ENCODE measurements around the gene TAC4. TPM values are rescaled to one million over a fixed set of nuclear protein-coding genes. Genes with fewer than 3 reads are reported as not detected.
A peak's percentile ranks its signal among the peaks of the same experiment; 100 is the strongest.
"Not testable (repeated sequence)": the region's sequence is repeated elsewhere in the genome, so short reads cannot be mapped to it uniquely, and the experiment has no call there.

TAC4 gene
- total RNA-seq, 1 experiment from 2014 or later: not detected

DNA sequence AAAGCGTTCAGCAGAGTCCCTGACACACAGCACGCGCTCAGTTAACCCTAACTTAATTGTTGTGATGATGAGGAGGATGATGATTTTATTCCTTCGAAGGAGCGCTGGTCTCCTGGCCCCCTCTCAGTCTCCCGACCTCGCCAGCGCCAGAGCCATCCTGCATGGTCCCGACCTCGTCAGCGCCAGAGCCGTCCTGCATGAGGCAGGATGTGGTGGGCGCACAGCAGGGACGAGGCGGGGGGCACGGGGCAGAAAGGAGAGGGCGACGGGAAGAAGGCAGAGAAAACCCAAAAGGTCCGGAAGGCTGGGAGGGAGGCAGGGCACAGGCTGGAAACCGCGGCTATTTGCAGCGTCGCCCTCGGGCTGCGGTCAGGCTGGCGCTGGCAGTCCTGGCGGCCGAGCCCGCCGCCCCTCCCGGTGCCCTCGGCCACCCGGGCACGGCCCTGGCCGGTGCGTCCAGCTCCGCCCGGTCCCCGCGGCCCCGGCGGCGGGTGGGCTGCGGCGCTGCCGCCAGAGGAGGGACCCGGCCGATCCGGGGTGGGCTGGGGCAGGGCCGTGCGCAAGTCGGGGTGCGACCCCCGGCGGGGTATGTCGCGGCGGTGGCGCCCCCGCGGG lies 3.0 kb upstream of the TAC4 start:
- no peak for DNase-seq (ENCODE audit: low read depth)
- in situ Hi-C loops (cut with HindIII; ENCODE audit: low pct_unique_long_range_greater_than_20kb, low sequenced_read_pairs): no loop called here

DNA sequence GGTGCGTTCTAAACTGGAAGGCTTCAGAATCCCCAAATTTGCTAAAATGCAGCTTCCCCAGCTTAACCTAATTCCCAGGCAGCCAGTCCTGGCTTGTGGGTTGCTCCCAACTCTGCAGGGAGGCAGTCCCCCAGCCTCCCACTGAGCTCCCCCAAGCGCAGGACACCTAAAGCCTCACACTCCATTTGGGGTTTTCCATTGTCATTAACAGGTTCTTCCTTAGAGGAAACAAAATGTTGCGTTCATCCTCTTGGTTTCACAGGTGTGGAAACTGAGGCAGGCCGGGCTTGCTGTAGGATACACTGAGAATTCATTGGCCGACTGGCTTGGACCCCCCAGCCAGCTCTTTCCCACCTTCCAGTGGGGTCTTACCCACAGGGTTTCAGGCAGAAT lies 2.3 kb upstream of the TAC4 start:
- in situ Hi-C loops (cut with HindIII; ENCODE audit: low pct_unique_long_range_greater_than_20kb, low sequenced_read_pairs): no loop called here
- DNase-seq (ENCODE audit: low read depth): no peak

DNA sequence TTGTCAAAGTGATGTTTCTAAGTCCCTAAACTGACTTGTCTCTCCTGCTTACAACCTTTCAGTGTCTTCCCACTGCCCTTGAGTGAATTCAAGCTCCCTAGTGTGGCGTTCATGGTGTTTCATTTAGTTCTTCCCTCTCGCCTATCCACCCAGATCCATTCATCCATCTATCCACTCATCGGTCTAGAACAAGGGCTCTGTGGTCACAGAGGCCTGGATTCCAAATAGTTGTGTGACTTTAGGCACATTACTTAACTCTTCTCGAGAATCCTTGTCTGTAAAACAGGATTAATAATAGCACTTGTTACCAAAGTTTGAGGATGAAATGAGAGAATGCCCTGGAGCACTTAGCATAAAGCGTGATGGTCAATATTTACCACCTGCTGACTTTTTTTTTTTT lies 870 bp upstream of the TAC4 start:
- in situ Hi-C loops (cut with HindIII; ENCODE audit: low pct_unique_long_range_greater_than_20kb, low sequenced_read_pairs): no loop called here
- no peak for DNase-seq (ENCODE audit: low read depth)

GRCh38 chr17:49846938-49847712 lies 744 bp downstream of the TAC4 start:
- in situ Hi-C loops (cut with HindIII; ENCODE audit: low pct_unique_long_range_greater_than_20kb, low sequenced_read_pairs): no loop called here
- no peak for DNase-seq (ENCODE audit: low read depth)

DNA sequence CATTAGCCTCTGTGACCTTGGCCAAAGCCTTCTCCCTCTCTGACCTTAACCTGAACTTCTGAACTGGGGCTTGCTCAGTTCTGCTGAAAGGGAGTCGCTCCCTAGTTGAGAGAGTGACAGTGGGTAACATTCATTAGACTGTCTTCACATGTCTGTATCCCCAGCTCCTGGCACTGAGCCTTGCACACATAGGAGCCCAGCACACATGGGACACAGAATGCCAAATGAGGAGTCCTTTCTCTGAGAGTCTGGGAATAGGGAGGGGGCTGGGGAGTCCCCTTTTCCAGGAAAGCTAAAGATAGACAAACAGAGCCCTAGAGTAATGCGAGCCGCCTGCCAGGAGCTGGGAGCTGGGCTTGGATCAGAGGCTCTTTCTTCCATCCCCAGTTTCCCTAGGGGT lies 2.5 kb downstream of the TAC4 start:
- no peak for DNase-seq (ENCODE audit: low read depth)
- in situ Hi-C loops (cut with HindIII; ENCODE audit: low pct_unique_long_range_greater_than_20kb, low sequenced_read_pairs): no loop called here

GRCh38 chr17:49843774-49844350 lies 4.0 kb downstream of the TAC4 start:
- DNase-seq (ENCODE audit: low read depth): no peak
- in situ Hi-C loops (cut with HindIII; ENCODE audit: low pct_unique_long_range_greater_than_20kb, low sequenced_read_pairs): no loop called here

- in situ Hi-C loops (cut with HindIII; ENCODE audit: low pct_unique_long_range_greater_than_20kb, low sequenced_read_pairs): no loop called here
- no peak for DNase-seq (ENCODE audit: low read depth)
Observed at GRCh38 chr17:49842846-49843245, 5.0 kb downstream of the TAC4 start.

GRCh38 chr17:49842371-49842770 lies 5.5 kb downstream of the TAC4 start:
- no peak for DNase-seq (ENCODE audit: low read depth)
- in situ Hi-C loops (cut with HindIII; ENCODE audit: low pct_unique_long_range_greater_than_20kb, low sequenced_read_pairs): no loop called here

- DNase-seq (ENCODE audit: low read depth): no peak
- in situ Hi-C loops (cut with HindIII; ENCODE audit: low pct_unique_long_range_greater_than_20kb, low sequenced_read_pairs): no loop called here
Observed at GRCh38 chr17:49841548-49841947, 6.3 kb downstream of the TAC4 start.

- in situ Hi-C loops (cut with HindIII; ENCODE audit: low pct_unique_long_range_greater_than_20kb, low sequenced_read_pairs): no loop called here
- DNase-seq (ENCODE audit: low read depth): no peak
Observed at GRCh38 chr17:49839455-49839854, 8.4 kb downstream of the TAC4 start.

DNA sequence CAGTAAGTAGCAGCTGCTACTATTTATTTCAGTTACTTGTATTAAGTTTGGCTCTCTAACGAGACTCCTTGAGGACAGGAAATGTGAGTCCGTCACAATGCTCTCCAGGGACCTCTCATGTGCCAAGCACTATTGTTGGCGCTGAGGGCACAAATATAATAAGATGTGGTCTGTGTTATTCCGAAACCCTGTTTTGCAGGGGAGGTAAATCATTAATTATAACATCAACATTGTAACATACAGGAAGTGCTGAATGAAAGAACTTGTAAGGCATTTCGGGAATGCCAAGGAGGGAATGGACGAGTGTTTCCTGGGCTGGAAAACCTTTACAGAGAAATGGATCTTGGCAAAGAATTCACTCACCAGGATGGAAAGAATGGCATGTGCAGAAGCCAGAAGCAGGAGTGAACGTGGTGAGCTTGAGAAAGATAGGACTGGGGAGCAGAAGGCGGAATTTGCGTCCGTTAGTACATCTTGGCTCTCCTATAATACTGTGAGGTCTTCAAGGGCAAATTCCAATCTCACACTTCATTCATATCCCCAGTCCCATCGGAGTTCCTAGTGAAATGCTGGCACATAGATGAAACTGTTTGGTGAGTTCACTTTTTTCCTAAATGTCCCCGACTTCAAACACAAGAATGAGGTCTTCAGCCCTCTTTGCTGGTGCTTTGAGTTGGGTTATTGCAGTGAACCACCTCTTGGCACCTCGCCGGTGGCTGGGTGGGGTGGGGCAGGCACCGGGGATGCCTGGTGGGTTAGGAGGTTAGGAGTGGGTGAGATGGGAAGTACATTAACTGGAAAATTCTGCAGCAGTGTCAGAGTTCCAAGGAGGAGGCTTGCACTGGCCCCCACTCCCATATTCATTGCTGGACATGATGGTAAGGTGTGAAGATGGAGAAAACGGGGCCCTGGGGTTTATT lies 11.5 kb downstream of the TAC4 start:
- in situ Hi-C loops (cut with HindIII; ENCODE audit: low pct_unique_long_range_greater_than_20kb, low sequenced_read_pairs): no loop called here
- peak; percentile 78 for DNase-seq (ENCODE audit: low read depth)

DNA sequence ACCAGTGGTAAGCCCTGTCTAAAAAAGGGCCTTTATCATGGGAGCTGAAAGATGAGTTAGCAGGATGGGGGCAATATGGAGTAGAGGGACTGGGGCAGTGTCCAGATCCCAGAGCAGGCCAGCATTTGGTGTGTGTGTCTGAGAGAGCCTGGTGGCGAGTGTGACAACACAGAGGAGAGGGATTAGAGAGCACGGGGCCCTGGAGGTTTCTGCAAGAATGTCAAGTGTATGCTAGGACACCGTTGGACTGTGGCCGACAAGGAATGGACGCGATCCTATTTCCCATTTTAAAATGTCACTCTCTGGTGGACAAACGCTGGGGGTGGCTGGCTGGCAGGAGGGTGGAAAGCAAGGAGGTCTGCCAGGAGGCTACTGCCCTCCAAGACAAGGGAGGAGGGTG lies 12.4 kb downstream of the TAC4 start:
- no peak for DNase-seq (ENCODE audit: low read depth)
- in situ Hi-C loops (cut with HindIII; ENCODE audit: low pct_unique_long_range_greater_than_20kb, low sequenced_read_pairs): no loop called here

DNA sequence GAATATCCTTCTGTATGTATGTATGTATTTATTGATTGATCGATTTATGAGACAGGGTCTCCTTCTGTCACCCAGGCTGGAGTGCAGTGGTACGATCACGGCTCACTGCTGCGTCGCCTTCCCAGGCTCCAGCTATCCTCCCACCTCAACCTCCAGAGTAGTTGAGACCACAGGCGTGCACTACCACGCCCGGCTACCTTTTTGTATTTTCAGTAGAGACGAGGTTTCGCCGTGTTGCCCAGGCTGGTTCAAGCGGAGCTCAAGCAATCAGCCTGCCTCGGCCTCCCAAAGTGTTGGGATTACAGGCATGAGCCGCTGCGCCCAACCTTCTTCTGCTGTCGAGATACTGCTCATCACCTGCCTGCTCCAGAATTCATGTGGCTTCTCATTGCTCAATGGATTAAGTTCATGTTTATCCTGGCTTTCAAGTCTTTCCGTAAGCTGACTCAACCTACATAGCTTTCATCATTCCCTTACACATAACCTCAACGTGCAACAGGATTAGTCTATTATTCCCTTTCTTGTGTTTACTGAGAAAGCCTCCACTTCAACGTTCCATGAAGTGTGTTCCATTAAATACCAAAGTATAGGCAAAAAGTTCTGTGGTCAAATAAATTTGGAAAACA lies 13.6 kb downstream of the TAC4 start:
- DNase-seq (ENCODE audit: low read depth): no peak
- in situ Hi-C loops (cut with HindIII; ENCODE audit: low pct_unique_long_range_greater_than_20kb, low sequenced_read_pairs): no loop called here

DNA sequence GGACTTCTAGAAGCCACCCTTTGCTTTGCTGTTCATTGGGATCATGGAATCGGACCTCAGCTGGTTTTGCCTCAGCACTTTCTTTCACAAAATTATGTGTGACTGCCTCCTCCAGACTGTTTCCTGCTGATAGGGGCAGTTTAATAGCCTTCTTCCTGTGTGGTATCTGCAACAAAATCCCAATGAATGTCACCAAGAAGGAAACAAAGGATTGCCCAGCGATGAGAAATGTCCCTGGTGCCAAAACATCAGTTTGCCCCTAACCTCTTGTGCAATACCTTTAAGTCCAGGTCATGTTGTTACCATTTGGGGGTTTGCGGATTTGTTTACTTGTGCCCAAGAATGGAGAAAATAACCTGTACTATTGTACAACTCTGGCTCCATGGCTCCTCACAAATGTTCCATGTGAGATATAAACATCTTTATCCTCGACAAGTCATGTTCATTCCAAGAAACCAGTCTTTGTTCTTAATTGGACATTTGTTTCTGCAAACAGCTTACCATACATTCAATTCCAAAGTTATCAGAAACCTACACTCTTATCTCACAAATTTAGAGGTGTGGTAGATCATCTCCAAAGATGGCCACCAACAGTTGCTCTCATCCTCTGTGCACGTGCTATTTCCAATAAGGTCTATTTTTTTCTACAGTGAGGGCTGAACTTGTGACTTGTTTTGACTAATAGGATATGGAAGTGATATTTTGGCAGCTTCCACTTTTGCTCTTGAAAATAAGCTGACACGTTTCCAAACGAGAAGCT lies 14.8 kb downstream of the TAC4 start:
- in situ Hi-C loops (cut with HindIII; ENCODE audit: low pct_unique_long_range_greater_than_20kb, low sequenced_read_pairs): no loop called here
- no peak for DNase-seq (ENCODE audit: low read depth)

GRCh38 chr17:49830605-49831004 lies 17.3 kb downstream of the TAC4 start:
- in situ Hi-C loops (cut with HindIII; ENCODE audit: low pct_unique_long_range_greater_than_20kb, low sequenced_read_pairs): no loop called here
- peak; percentile 46 for DNase-seq (ENCODE audit: low read depth)

GRCh38 chr17:49829026-49829425 lies 18.8 kb downstream of the TAC4 start:
- DNase-seq (ENCODE audit: low read depth): no peak
- in situ Hi-C loops (cut with HindIII; ENCODE audit: low pct_unique_long_range_greater_than_20kb, low sequenced_read_pairs): no loop called here

DNA sequence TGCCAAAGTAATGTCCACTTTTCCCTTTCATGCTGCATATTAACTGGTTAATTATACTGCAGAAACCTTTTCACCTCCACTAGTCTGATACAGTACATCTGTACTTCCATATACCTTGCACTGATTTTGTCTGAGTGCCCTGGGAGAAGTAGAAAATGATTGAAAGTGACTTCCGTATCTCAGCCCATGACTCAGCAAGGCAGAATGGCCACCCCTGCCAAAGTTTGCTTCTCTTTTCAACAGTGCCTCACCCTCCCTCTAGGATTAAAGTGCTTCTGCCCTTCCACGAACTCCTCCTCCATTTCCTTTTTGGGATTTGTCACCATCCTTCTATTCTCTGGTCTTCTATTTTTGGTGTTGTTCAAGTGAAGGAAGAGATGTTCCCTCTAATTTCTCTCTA lies 19.5 kb downstream of the TAC4 start:
- in situ Hi-C loops (cut with HindIII; ENCODE audit: low pct_unique_long_range_greater_than_20kb, low sequenced_read_pairs); DNase-seq (ENCODE audit: low read depth): not testable (repeated sequence)

GRCh38 chr17:49825645-49826044 lies 22.2 kb downstream of the TAC4 start:
- in situ Hi-C loops (cut with HindIII; ENCODE audit: low pct_unique_long_range_greater_than_20kb, low sequenced_read_pairs): no loop called here
- no peak for DNase-seq (ENCODE audit: low read depth)
